Effector memory CD4-positive, alpha-beta T cell (primary cell): ENCODE measurements around the gene GNMT.
"Not testable (repeated sequence)": the region's sequence is repeated elsewhere in the genome, so short reads cannot be mapped to it uniquely, and the experiment has no call there.

Source experiments
- DNase-seq, 3 donors: peaks; one replicate each; pipeline ENCODE4 v3.0.0-alpha.2; 2020
- H3K27ac ChIP-seq: 2 replicates; pipeline ENCODE4 v1.7.0; 2013; ENCODE audit warnings: mild to moderate bottlenecking, low read length, moderate library complexity; ENCODE audit not compliant: insufficient read depth, poor library complexity, severe bottlenecking
- H3K27me3 ChIP-seq: replicated peaks from 2 replicates; pipeline ENCODE4 v1.7.0; 2013; ENCODE audit warnings: mild to moderate bottlenecking, low read length; ENCODE audit not compliant: insufficient read depth, control insufficient read depth, poor library complexity, severe bottlenecking
- H3K36me3 ChIP-seq: 2 replicates; pipeline ENCODE4 v1.7.0; 2013; ENCODE audit warnings: mild to moderate bottlenecking, low read length, moderate library complexity; ENCODE audit not compliant: control insufficient read depth, insufficient read depth
- H3K4me1 ChIP-seq: 2 replicates; pipeline ENCODE4 v1.7.0; 2013; ENCODE audit warnings: low read length, mild to moderate bottlenecking; ENCODE audit not compliant: control insufficient read depth, insufficient read depth, poor library complexity, severe bottlenecking
- H3K4me3 ChIP-seq: 2 replicates; pipeline ENCODE4 v1.7.0; 2013; ENCODE audit warnings: low read length, low read depth, mild to moderate bottlenecking; ENCODE audit not compliant: insufficient read depth, poor library complexity, severe bottlenecking
- H3K9me3 ChIP-seq: 2 replicates; pipeline ENCODE4 v1.7.0; 2013; ENCODE audit warnings: mild to moderate bottlenecking, low read length, moderate library complexity; ENCODE audit not compliant: control insufficient read depth

GNMT gene

DNA sequence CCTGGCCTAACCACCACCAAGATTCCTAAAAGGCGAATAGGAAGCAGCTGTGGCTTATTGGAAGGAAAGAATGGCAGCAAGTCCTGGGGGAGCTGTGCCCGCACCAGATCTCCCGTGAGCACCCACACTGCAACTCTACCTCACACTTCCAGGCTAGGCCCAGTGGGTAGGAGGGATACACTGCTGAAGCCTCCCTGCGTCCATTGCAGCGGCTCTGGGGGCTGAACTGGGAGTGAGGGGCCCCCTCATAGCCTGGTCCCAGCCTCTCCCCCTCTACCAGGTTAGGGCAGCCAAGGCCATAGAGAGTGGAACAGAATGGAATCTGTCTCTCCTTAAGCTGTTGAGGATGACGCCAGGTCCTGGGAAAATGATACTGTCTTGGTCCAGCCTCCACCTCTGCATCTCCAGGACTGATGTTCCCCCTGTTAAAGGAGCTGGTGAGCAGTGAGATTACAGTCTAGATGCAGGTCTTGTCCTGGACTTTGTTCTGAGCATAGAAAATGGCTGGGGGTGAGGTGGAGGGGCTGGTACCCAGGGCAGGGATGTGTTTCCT, 20.0 kb upstream of the GNMT start:
- DNase-seq, result no peak
- H3K27me3 ChIP-seq, result no peaks in the 10 kb centered on the region
- peaks cover 49% of the 10 kb centered on the region for H3K36me3 ChIP-seq
- no peaks in the 10 kb centered on the region for H3K4me1 ChIP-seq
- H3K9me3 ChIP-seq, result no peaks in the 10 kb centered on the region
- no peak overlapping the region for H3K4me3 ChIP-seq
- no peak overlapping the region for H3K27ac ChIP-seq

DNA sequence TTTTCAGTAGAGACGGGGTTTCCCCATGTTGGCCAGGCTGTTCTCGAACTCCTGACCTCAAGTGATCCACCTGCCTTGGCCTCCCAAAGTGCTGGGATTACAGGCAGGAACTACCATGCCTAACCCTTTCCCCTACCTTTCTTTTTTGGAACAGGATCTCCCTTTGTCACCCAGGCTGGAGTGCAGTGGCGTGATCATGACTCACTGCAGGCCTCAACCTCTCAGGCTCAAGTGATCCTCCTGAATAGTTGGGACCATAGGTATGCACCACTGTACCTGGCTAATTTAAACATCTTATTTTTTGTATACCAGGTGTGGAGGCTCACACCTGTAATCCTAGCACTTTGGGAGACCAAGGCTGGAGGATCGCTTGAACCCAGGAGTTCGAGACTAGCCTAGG, 19.2 kb upstream of the GNMT start:
- not testable (repeated sequence) for DNase-seq, H3K4me1 ChIP-seq, H3K4me3 ChIP-seq, H3K27me3 ChIP-seq, H3K9me3 ChIP-seq, H3K27ac ChIP-seq
- H3K36me3 ChIP-seq, result peaks cover 46% of the 10 kb centered on the region

DNA sequence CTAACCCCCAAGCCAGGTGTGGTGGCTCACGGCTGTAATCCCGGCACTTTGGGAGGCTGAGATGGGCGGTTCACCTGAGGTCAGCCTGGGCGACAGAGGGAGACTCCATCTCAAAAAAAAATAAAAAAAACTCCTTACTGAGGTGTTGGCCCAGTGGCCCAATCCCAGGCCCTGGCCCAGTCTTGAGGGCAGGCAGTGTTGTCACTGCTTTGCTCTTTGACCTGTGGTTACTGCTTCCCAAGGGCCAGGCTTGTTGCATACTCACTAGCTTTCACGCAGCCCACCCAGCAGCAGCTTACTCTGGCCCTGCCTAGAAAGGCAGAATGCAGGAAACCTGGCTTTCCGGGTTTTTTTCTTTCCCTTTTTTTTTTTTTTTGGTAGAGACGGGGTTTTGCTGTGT, 18.1 kb upstream of the GNMT start:
- H3K27me3 ChIP-seq, result no peaks in the 10 kb centered on the region
- peaks cover 37% of the 10 kb centered on the region for H3K36me3 ChIP-seq

DNA sequence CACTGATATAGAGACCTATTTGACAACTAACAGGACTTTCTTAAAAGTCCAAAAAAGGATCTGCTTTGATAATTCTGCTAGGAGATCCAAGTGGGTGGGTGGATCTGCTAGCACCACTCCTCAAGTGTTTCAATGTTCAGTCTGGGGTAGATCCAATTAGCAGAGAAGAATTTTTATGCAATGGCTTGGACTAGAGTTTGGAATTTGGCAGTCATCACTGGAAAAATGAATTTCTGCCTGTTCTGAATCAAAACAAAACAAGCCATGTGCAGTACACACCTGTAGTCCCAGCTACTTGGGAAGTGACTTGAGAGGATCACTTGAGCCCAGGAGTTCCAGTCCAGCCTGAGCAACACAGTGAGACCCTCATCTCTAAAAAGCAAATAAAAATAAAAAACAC, 12.6 kb upstream of the GNMT start:
- Histone ChIP-seq H3K27me3 (no peaks in the 10 kb centered on the region), H3K4me1 (no peaks in the 10 kb centered on the region), H3K27ac (no peak overlapping the region), H3K9me3 (no peaks in the 10 kb centered on the region), H3K36me3 (peaks cover 7% of the 10 kb centered on the region), H3K4me3 (no peak overlapping the region)
- no peak for DNase-seq

More for the DNA sequence above, 18.1 kb upstream of the GNMT start:
- Histone ChIP-seq H3K4me3 (no peak overlapping the region), H3K4me1 (no peaks in the 10 kb centered on the region), H3K27ac (no peak overlapping the region), H3K9me3 (no peaks in the 10 kb centered on the region)
- no peak for DNase-seq

DNA sequence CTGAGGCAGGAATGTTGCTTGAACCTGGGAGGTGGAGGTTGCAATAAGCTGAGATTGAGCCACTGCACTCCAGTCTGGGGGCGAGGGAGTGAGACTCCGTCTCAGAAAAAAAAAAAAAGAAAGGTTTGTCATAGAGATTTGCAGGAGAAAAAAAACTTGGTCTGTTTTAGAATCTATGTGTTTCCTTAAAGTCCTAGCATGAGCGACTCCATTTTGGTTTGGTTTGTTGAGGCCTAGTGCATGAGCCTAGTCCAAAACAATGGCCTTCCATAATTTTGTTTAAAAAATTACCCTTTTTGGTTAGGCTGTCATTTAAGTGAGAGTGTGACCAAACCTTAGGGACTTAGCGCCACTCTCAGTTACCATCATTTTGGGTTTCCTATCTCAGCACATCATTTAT, 8.2 kb upstream of the GNMT start:
- H3K27ac ChIP-seq, result no peak overlapping the region
- H3K4me1 ChIP-seq, result no peaks in the 10 kb centered on the region
- no peaks in the 10 kb centered on the region for H3K27me3 ChIP-seq
- no peak for DNase-seq
- H3K9me3 ChIP-seq, result no peaks in the 10 kb centered on the region
- H3K4me3 ChIP-seq, result no peak overlapping the region
- no peaks in the 10 kb centered on the region for H3K36me3 ChIP-seq

DNA sequence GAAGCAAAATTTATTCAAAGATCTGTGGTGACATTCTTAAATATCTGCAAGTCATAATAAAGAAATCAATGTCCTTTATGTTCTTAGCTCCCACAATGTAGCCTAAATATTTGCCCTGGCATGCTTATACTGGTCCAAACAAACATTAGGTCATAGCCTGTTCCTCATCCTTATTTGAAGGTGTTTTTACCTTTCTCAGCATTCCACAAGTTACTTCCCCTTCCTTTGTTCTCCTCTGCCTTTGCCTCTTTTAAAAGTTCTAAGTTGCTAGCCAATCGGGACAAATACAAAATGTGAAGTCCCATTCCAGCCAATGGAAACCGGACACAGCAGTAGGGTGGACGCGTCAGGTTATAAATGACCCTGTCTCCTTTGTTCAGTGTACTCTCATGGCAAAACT, 6.1 kb upstream of the GNMT start:
- H3K36me3 ChIP-seq, H3K4me3 ChIP-seq, H3K9me3 ChIP-seq, H3K27me3 ChIP-seq, H3K4me1 ChIP-seq, DNase-seq, H3K27ac ChIP-seq: not testable (repeated sequence)

DNA sequence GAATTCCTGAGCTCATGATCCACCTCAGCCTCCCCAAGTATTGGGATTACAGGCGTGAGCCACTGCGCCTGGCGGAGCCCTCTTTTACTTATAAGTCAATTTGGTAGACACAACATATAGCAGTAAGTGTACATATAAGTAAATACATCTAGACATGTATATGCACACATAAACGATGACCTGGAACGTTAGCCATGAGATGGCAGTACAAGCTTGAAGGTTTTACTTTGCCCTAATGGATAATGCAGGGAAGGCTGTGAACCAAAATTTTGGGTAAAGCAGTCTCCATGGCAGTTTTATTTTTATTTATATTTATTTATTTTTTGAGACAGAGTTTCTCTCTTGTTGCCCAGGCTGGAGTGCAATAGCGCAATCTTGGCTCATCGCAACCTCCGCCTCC, 2.4 kb upstream of the GNMT start:
- Histone ChIP-seq H3K27me3 (no peaks in the 10 kb centered on the region), H3K9me3 (no peaks in the 10 kb centered on the region)
- no peak for DNase-seq

DNA sequence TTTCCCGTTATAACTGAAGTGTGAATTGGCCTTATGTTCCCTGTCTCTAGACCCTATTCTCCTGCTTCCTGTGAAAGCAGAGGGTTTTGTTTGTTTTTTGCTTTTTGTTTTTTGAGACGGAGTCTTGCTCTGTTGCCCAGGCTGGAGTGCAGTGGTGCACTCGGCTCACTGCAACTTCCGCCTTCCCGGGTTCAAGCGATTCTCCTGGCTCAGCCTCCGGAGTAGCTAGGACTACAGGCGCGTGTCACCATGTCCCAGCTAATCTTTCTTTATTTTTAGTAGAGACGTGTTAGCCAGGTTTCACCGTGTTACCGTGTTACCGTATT, 674 bp upstream of the GNMT start:
- Histone ChIP-seq H3K4me1 (peaks cover 11% of the 10 kb centered on the region), H3K27ac (no peak overlapping the region), H3K9me3 (no peaks in the 10 kb centered on the region), H3K27me3 (no peaks in the 10 kb centered on the region), H3K4me3 (peak overlapping the region; percentile 58), H3K36me3 (peaks cover 6% of the 10 kb centered on the region)
- DNase-seq, result no peak

More for the DNA sequence above, 2.4 kb upstream of the GNMT start:
- Histone ChIP-seq H3K4me3 (no peak overlapping the region), H3K4me1 (peaks cover 11% of the 10 kb centered on the region), H3K36me3 (no peaks in the 10 kb centered on the region), H3K27ac (no peak overlapping the region)

DNA sequence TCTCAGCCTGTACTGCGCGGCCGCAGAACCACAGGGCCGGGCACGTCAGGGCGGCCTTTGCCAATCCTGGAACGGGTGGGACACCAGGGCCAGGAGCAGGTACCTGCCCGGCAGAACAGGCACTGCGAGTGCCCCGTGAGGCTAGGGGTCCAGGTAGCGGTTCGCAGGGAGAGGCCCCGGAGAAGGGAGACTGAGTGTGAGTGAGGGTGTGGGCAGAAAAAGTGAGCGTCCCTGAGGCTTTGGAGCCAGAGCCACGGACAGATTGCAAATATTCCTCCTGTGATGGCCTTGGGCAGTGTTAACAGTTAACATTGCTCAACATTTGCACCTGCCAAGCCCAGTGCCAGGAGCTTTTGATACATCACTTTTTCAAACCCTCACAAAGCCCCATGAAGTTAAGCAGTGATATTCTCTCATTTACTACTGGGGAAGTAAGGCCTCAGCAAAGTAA, 491 bp downstream of the GNMT start:
- Histone ChIP-seq H3K9me3 (no peaks in the 10 kb centered on the region), H3K27ac (no peak overlapping the region), H3K27me3 (no peaks in the 10 kb centered on the region), H3K36me3 (peaks cover 12% of the 10 kb centered on the region), H3K4me3 (peak overlapping the region; percentile 58), H3K4me1 (peaks cover 11% of the 10 kb centered on the region)
- no peak for DNase-seq

DNA sequence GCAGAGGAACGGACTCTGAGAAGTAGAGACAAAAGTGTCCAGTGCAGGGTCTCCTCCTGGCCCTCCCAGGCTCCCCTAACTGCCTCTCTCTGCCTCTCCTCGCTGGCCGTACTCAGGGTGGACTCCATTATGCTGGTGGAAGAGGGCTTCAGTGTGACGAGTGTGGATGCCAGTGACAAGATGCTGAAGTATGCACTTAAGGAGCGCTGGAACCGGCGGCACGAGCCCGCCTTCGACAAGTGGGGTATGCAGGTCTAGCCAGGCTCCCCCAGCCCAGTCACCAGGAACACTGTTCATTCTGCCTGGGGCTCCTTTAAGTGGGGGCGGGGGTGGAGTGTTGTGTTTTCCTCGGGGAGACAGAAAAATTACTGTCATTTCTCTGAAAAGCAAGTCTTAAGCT, 1.5 kb downstream of the GNMT start:
- Histone ChIP-seq H3K27ac (no peak overlapping the region), H3K36me3 (peaks cover 16% of the 10 kb centered on the region), H3K27me3 (no peaks in the 10 kb centered on the region), H3K4me3 (no peak overlapping the region), H3K4me1 (peaks cover 11% of the 10 kb centered on the region), H3K9me3 (no peaks in the 10 kb centered on the region)
- DNase-seq, result no peak
